T-helper 9 cell (primary cell): ENCODE data around the gene CSDE1.
"Not testable (repeated sequence)": the region's sequence is repeated elsewhere in the genome, so short reads cannot be mapped to it uniquely, and the experiment has no call there.

Experiments used
- DNase-seq: peaks from one replicate; pipeline ENCODE4 v3.0.0-alpha.2; 2020
- total RNA-seq, 2 donors: gene quantifications; one replicate each; lab custom pipeline; 2026; lab: John Stamatoyannopoulos, UW

CSDE1 gene
- total RNA-seq: 912 to 1,026 reads per million in 2 donors

DNA sequence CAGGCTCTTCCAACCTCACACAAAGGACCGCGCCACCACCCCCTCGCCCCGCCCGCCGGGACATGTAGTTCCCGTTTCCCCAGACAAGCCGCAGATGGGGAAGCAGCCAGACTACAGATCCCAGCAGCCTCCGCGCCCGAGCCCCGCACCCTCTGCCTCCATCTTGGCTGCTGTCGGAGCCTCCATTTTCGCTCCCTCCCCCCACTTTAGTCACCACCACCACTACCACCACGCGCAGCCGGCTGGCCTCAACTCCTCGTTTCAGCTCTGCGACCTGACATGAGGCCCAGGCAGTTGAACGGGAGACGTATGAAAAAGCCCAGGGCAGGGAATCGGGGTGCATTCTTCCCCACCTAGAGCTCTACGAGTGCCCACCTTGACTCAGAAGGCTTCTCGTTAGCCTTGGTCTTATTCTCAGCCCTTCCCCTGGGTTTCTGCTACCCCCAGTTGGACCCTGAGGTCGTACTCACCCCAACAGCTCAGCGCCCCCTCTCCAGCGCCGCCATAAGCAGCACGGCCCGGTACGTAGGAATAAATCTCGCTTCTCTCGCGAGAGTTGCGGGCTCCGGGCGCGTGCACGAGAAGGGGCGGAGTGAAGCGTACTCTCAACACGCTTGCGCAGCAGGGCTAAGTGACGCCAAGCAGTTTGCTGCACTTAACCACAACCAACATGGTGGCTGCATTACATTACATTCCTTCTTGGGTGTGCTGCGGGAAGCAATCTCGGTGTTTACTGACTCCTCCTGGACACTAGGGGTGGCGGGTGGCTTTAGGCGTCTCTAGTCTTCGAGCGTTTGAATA lies at the start of gene CSDE1:
Gene CSDE1, minus strand, starts transcription at position 530 of the 801 bp plus-strand sequence. CDS start 18,094 bp downstream, outside the sequence.
- peak; percentile 95 for DNase-seq

DNA sequence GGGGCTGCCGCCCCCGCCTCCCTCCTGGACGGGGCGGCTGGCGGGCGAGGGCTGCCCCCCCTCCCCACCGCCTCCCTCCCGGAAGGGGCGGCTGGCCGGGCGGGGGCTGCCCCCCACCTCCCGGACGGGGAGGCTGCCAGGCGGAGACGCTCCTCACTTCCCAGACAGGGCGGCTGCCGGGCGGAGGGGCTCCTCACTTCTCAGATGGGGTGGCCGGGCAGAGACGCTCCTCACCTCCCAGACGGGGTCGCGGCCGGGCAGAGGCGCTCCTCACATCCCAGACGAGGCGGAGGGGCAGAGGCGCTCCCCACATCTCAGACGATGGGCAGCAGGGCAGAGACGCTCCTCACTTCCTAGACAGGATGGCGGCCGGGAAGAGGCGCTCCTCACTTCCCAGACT lies 46.7 kb upstream of the CSDE1 start:
- not testable (repeated sequence) for DNase-seq

DNA sequence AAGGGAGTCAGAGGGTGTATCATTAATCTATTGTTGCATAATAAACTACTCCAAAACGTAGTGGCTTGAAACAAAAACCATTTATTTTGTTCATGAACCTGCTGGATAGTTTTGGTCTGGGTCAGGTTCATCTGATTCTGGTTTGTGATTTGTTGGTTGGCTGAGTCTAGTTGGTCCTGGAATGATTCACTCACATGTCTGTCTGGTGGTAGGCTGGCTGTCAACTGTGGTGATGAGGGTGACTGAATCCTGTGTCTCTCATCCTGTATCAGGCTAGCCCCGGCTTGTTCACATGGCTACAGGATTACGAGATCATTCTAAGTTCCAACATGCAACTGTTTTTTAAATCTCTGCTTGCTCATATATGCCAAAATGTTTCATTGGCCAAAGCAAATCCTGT lies 45.2 kb upstream of the CSDE1 start:
- no peak for DNase-seq

DNA sequence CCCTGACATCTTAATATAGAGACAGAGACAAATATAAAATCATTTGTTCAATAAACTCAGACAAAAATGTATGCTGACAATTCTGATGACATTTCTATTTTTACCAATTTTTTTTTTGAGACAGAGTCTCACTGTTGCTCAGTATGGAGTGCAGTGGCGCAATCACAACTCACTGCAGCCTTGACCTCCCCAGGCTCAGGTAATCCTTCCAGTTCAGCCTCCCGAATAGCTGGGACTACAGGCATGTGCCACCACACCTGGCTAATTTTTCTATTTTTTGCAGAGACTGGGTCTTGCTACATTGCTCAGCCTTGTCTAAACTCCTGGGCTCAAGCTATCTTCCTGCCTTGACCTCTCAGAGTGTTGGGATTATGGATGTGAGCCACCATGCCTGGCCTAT lies 36.3 kb upstream of the CSDE1 start:
- no peak for DNase-seq

DNA sequence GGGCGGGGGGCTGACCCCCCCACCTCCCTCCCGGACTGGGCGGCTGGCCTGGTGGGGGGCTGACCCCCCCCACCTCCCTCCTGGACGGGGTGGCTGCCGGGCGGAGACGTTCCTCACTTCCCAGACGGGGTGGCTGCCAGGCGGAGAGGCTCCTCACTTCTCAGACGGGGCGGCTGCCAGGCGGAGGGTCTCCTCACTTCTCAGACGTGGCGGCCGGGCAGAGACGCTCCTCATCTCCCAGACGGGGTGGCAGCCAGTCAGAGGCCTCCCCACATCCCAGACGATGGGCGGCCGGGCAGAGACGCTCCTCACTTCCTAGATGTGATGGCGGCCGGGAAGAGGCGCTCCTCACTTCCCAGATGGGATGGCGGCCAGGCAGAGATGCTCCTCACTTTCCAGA lies 32.8 kb upstream of the CSDE1 start:
- DNase-seq: not testable (repeated sequence)

DNA sequence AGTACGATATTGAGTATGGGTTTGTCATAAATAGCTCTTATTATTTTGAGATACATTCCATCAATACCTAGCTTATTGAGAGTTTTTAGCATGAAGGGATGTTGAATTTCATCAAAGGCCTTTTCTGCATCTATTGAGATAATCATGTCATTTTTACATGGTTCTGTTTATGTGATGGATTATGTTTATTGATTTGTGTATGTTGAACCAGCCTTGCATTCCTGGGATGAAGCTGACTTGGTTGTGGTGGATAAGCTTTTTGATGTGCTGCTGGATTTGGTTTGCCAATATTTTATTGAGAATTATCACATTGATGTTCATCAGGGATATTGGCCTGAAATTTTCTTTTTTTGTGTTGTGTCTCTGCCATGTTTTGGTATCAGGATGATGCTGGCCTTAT lies 28.7 kb upstream of the CSDE1 start:
- not testable (repeated sequence) for DNase-seq

DNA sequence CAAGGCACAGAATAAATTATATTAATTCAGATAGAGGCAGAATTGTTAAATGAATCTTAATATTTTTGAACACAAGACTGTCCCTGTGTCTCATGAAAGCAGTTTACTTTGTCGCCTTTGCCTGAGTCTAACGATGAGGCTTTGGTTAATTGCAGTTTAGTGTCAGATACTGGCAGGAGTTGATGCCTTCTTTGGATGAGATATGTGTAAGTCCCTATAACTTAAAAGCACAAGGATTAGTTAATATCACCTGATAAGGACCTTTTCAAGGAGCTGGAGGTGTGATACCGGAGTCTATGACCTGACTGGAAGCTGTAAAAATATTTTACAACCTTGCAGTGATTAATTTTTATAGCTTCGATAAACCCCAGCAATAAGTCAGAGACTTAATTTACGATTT lies 24.7 kb upstream of the CSDE1 start:
- DNase-seq: no peak

DNA sequence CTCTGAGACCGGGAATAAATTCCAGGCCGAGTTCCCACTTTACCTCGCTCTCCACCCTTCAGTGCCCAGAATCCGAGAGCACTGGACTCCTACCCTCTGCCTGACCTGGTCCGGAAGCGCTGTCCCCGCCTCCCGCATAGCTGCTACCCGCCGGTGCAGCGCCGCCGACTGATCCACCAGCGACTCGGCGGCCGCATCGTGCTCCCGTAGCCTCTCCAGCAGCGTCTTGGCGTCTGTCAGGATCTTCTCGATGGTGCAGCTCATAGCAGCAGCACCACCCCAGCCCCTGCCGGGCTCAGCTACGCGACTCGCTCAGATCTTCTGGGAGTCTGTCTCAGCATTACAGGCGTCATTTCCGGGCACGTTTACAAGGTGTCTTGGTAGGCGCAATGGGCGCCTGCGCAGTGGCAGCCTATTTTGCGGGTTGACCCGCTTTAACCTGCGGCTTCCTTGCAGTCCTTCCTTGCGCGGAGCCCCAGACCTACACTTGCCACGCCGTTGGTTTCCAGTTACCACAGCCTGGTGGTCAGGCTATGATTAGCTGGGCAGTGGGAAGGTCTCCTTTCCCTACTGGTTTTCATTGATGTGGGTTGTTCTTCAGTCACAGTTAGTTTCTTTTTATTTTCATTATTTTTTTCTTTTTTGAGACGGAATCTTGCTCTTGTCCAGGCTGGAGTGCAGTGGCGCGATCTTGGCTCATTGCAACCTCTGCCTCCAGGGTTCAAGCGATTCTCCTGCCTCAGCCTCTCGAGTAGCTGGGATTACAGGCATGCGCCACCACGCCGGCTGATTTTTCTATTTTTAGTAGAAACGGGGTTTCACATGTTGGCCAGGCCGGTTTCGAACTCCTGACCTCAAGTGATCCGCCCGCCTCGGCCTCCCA lies 22.8 kb upstream of the CSDE1 start, which contains the start of gene SIKE1:
Gene SIKE1, minus strand, starts transcription at position 342 of the 883 bp plus-strand sequence. Its CDS starts 78 bp downstream, at position 264.
- peak; percentile 90 for DNase-seq

DNA sequence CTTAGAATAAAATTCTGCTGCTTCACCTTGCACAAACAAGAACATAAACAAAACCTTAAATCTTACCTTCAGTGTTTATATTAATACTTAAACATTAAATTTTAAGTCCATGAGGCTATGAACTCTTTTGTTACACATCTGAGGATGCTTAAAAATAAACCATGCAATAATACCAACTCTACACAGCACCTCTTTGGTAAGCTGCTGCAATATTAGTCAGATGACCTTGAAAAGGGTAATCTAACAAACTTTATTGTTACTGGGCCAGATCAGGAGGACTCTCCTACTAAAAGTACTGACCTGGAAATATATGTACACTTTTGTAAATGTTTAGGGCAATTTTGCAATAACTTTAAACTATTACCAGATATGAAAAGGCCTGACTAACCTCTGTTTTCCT lies 21.9 kb upstream of the CSDE1 start:
- no peak for DNase-seq

DNA sequence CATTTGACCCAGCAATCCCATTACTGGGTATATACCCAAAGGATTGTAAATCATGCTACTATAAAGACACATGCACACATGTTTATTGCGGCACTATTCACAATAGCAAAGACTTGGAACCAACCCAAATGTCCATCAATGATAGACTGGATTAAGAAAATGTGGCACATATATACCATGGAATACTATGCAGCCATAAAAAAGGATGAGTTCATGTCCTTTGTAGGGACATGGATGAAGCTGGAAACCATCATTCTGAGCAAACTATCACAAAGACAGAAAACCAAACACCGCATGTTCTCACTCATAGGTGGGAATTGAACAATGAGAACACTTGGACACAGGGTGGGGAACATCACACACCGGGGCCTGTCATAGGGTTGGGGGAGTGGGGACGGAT lies 18.9 kb upstream of the CSDE1 start:
- not testable (repeated sequence) for DNase-seq

DNA sequence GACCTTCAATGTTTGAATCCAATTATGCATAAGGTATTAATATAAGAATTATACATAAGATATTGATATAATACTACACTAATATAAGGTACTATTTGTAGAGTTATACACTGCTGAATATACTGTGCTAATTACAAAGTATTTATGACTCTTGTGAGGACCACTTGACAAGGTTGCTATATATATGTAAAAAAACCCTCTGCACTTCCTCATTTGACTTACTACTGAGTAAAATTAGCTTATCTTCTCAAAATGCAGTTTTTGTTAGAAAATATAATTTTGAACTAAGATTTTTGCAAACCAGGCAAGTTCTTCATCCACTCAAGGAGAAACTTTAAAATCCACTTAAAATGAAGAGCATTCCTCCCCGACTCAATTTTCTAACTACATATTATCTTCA lies 14.2 kb upstream of the CSDE1 start:
- DNase-seq: no peak

DNA sequence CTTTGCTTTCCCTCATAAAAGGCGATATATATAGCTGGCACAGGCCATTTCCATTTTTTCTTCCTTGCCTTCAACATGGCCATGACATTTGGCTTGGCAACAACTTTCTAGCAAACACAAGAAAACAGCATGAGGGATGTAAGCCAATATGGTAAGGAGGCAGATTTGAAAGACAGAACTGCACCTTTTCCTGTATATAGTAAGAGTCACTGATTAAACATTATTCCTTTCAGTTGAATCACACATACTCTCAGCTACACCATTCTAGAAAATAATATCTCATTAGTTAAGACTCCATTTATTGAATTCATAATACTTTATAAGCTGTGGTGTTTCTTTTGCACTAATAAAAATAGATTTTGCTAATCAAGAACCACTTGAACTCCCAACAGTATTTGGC lies 13.2 kb upstream of the CSDE1 start:
- DNase-seq: no peak

DNA sequence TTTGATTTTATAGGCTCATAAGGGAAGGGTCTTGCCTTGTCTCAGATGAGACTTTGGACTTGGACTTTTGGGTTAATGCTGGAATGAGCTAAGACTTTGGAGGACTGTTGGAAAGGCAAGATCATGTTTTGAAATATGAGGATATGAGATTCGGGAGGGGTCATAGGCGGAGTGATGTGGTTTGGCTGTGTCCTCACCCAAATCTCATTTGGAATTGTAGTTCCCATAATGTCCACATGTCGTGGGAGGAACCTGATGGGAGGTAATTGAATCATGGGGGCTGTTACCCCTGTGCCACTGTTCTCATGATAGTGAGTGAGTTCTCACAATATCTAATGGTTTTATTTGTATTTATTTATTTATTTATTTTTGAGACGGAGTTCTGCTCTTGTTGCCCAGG lies 6.9 kb upstream of the CSDE1 start:
- no peak for DNase-seq

DNA sequence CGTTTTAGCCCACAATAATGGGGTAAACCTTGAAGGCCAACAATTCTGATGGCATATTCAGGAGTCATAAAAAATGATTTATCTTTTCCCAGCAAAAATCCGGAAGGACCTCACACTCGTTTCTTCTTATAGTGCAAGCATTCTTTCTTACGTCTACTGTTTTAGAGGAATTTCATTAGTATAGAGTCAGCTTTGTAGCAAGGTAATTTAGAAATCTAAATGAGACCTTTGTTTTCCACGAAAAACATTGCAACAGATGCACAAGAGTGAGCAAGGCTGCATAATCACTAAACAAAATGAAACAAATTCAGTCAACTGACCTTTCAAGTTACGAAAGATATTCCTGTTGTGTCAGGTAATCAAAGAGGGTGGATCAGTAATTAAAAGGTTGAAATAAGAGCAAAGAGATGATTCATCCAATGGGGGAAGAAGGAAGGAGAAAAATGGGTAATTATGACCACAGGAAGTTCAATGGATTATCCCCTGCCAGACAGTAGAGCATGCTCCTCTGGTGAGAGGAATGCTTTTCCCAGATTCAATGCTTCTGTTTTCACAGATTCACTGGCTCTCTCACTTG lies 560 bp upstream of the CSDE1 start:
- DNase-seq: no peak

DNA sequence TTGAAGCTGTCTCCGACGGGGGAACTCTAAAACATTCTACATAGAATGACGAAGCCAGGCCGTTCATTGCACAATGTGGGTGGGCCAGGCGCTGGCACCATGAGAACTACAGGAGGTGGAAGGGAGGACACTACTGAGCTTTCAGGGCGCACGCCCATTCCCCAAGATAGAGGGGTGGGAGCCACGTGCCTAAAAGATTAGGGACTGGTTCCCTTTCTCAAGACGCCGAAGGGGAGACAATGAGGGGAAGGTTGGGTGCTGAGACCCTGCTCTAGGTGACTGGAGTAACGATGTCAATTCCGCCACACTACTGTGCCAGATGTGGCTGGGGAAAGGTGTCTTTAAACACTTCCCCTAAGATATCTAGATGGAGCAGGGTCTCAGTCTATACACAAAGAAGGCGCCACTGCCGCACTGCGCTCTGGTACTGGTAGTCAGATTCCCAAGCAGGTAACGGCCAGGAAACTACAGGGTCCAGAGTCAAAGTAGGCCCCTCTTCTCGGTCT lies 782 bp downstream of the CSDE1 start:
- DNase-seq: peak; percentile 4

DNA sequence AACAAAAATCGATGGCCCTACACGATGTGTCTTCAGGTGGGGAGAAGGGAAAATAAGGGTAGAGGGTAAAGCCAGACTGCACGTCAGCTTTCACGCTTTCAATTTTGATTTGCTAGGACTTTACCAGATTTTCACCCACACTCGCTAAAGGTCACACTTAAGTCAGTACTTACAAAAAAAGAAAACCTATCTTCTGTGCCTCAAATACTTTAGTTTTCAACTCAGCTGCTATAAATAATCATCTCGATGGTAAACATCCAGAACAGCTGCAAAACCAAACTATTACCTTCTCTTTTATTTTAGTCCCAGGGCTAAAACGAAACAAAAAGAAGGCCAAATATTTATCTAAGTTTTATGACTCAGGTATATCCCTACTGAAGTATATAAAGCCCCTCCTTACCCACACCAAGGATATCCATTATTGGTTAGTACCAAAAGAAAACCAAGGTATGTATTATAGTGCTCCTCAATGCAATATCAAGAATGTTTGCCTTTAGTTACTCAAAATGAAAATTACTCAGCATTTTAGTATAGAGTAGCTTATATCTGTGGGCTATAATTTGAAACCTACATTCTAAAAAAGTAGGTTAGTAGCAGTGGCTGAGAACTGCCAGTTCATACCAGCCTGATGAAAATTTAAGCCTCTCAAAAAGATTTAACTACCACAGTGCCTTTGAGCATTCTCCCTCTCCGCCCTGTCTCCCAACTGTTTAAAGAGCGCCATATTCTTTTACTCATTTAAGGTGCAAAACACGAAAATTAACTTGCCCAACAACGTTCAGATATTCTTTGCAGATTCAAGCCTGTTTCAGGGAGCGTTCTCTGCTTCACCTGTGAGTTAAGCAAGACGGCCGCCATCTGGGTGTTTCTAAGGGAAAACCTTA lies 1.5 kb downstream of the CSDE1 start:
- no peak for DNase-seq

DNA sequence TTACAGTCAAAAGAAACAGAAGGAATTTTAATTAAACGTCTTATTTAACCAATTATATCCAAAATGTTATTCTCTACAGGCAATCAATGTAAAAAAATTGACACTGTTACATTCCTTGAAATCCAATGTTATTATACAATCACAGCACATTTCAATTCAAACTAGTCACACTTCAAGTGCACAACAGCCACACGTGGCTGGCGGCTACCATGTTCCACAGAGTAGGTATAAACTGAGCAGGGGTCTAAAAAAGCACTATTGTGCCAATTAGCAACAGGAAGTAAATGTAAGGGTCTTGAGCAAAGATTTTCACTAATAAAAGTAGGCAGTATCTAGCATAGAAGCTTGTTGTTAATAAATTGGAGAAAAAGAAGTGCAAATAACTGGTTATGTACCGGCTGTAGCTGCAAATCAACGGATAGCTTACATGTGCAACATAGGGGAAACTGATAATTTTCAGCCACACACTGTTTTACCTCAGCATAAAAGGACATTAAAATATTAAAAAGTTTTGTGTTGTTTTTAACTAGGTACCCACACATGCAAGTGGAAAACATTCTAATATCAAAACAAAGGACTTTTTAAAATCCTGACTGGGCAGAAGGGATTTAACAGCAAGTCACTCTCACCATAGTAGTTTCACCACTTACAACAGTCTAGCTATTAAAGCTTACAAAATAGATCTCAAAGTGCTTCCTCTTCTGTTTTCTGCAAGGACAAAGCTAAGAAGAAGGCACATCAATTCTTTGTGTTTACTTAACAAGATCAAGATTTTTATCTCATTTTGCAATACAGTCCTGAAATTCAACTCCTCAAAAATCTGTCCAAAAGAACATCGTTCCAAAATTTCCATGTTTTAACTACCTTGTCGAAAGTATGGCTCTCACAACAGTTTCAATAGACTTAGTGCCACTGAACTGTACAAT lies 2.5 kb downstream of the CSDE1 start:
- DNase-seq: no peak

DNA sequence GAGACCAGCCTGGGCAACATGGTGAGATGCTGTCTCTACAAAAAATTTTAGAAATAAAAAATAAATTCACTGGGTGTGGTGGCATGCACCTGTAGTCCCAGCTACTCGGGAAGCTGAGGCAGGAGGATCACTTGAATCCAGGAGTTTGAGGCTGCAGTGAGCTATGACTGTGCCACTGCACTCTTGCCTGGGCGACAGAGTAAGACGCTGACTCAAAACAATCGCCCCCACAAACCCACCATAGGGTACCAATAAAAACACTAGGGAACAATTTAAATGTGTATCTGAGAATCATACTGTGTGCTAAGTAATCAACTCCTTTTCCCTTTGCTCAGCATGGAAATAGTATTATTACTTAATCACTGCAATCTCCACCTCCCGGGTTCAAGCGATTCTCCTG lies 4.1 kb downstream of the CSDE1 start:
- not testable (repeated sequence) for DNase-seq

DNA sequence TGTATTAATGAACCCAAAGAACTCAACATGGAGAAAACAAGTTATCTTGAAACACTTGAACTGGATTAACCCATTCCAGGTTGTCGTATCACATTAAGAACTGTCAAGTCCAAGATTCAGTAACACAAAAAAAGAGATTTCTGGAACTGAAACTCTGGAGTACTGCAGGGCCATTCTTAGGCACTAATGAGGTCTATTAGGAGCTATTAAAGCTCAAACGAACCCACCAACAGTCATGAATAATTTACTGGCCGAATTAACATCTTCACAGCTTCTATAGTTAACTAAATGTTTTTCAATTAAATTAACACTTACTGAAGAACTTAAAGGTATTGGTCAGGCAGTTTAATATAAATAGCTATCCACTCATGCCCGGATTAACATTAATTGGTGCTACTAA lies 4.6 kb downstream of the CSDE1 start:
- DNase-seq: no peak

DNA sequence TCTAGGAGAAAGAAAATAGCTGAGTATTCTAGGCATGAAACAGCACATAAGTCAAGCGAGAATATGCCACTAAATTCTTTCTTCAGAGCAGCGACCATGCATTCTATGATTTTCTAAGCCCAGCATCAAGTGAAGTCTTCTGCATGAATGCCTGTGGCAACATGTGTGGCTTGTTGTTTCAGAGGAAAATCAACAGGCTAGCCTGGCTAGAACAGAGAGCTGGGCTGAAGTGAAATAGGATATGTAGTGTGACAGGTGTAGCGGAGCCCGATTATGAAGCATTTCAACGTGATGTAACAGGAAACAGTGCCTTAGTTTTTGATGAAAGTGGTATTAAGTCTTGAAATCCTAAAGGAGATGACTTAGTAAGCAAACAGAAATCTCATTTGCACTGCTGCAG lies 7.0 kb downstream of the CSDE1 start:
- DNase-seq: no peak

DNA sequence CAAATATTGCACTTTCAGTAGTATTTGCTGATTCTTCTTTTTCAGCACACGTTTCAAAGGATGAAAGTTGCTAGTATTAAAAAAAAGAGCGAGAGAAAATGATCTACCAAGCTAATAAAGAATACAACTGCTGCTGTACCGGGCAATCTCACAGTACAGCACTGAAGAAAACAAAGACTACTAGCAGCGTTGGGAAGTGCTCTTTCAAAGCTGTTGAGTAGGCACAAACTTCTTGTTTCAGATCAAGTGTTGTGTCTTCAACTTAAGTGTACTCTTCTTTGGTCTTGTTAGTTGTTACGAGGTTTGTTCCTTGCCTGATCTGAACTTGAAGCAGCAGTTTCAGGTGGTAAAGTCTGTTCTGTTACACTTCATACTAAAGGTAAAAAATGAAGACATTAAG lies 7.9 kb downstream of the CSDE1 start:
- DNase-seq: no peak
